GM10266 (cell line): ENCODE measurements around the gene CTSK.
A peak's percentile ranks its signal among the peaks of the same experiment; 100 is the strongest.
"Not testable (repeated sequence)": the region's sequence is repeated elsewhere in the genome, so short reads cannot be mapped to it uniquely, and the experiment has no call there.

ENCODE experiments used
- DNase-seq: peaks from one replicate; pipeline ENCODE4 v3.0.0; 2012; ENCODE audit errors: extremely low spot score
- CTCF ChIP-seq: IDR thresholded peaks from 2 replicates; pipeline ENCODE4 v1.5.1; 2012; ENCODE audit warnings: mild to moderate bottlenecking, low read depth; ENCODE audit not compliant: control insufficient read depth, insufficient read depth; ENCODE audit errors: missing control alignments

The CTSK gene

GRCh38 chr1:150808121-150808520 is at the start of gene CTSK:
TSS of gene CTSK (minus strand) at chr1:150808260. CDS start at chr1:150806805, 1,455 bp downstream.
- no peak for DNase-seq
- no peak for TF ChIP-seq CTCF

- not testable (repeated sequence) for DNase-seq
Observed at GRCh38 chr1:150852734-150853133, 44.7 kb upstream of the CTSK start.

- DNase-seq = not testable (repeated sequence)
Observed at GRCh38 chr1:150850801-150851362, 42.8 kb upstream of the CTSK start.

- TF ChIP-seq CTCF = no peak
- DNase-seq = peak; percentile 34
Observed at GRCh38 chr1:150846473-150847146, 38.5 kb upstream of the CTSK start.

- no peak for DNase-seq
- TF ChIP-seq CTCF = no peak
Observed at GRCh38 chr1:150843474-150843873, 35.4 kb upstream of the CTSK start.

- TF ChIP-seq CTCF = no peak
- DNase-seq = no peak
Observed at GRCh38 chr1:150842964-150843363, 34.9 kb upstream of the CTSK start.

GRCh38 chr1:150842343-150842742 is 34.3 kb upstream of the CTSK start:
- no peak for DNase-seq

More at GRCh38 chr1:150842343-150842742, 34.3 kb upstream of the CTSK start:
- TF ChIP-seq CTCF = no peak
